ENCODE measurements around the gene CLDN7. TPM values are rescaled to one million over a fixed set of nuclear protein-coding genes. Genes with fewer than 3 reads are reported as not detected.

The CLDN7 gene
- total and polyA plus RNA-seq, 5 experiments from 2014 or later, result 4.2 to 8.6 (median 7.1) TPM

- POLR2A ChIA-PET, result interaction anchor here (0.6 to 18.2 kb wide), 10 partner anchors 8 to 446 kb away, joined by 3 to 371 read pairs (median 4); partner anchors contain the start of genes ACADVL, ACAP1, CTDNEP1 and DLG4
- Mint-ChIP-seq H3K27me3 (peaks cover 0 to 3% (median 0%) of the 10 kb centered on the region in 5 donors), H3K9me3 (peaks cover 0 to 2% (median 0%) of the 10 kb centered on the region in 9 donors), H3K4me1 (peaks cover 35 to 60% (median 44%) of the 10 kb centered on the region in 4 donors), H3K4me3 (peak overlapping the region; percentile 83 to 100 (median 97)), H3K36me3 (peaks cover 0 to 48% (median 2%) of the 10 kb centered on the region in 3 donors), H3K27ac (peak overlapping the region; percentile 97 to 100 (median 99))
- ATAC-seq (no peak), DNase-seq (no peak)
These were observed 21.1 kb downstream of the CLDN7 start for GRCh38 chr17:7241090-7241733.

GRCh38 chr17:7240375-7240774 lies 21.9 kb downstream of the CLDN7 start:
- peak overlapping the region; percentile 83 to 100 (median 96) for H3K4me3 Mint-ChIP-seq
- DNase-seq, result no peak
- POLR2A ChIA-PET, result interaction anchor here (1.1 to 18.2 kb wide), 7 partner anchors 9 to 447 kb away, joined by 3 to 371 read pairs (median 4); partner anchors contain the start of genes ACADVL, CLDN7, CTDNEP1 and DLG4
- peaks cover 0 to 3% (median 0%) of the 10 kb centered on the region in 5 donors for H3K27me3 Mint-ChIP-seq
- H3K36me3 Mint-ChIP-seq, result peaks cover 0 to 45% (median 2%) of the 10 kb centered on the region in 3 donors
- peaks cover 40 to 65% (median 52%) of the 10 kb centered on the region in 4 donors for H3K4me1 Mint-ChIP-seq
- peak overlapping the region; percentile 81 to 100 (median 99) for H3K27ac Mint-ChIP-seq
- H3K9me3 Mint-ChIP-seq, result peaks cover 0 to 2% (median 0%) of the 10 kb centered on the region in 9 donors
- no peak for ATAC-seq

- Mint-ChIP-seq H3K9me3 (peaks cover 0 to 2% (median 0%) of the 10 kb centered on the region in 9 donors), H3K4me3 (peak within 1 kb of the TSS; percentile 83 to 100 (median 96)), H3K36me3 (peaks cover 0 to 45% (median 2%) of the 10 kb centered on the region in 3 donors), H3K27me3 (peaks cover 0 to 4% (median 0%) of the 10 kb centered on the region in 5 donors), H3K4me1 (peaks cover 46 to 75% (median 63%) of the 10 kb centered on the region in 4 donors), H3K27ac (peak within 1 kb of the TSS; percentile 81 to 100 (median 98))
- POLR2A ChIA-PET, result interaction anchor here (0.6 to 18.2 kb wide), 23 partner anchors 10 to 1753 kb away, joined by 3 to 371 read pairs (median 4); partner anchors contain the start of genes ACADVL, ACAP1, CLDN7 and CTDNEP1
- ATAC-seq, result peak; percentile 51 to 67
- peak; percentile 92 to 98 (median 96) for DNase-seq
These were observed 22.9 kb downstream of the CLDN7 start, which contains the start of gene PHF23 for GRCh38 chr17:7239091-7240027. TSS of gene PHF23 (minus strand) at chr17:7239457. CDS start at chr17:7239279, 178 bp downstream.

- peaks cover 49 to 81% (median 67%) of the 10 kb centered on the region in 4 donors for H3K4me1 Mint-ChIP-seq
- H3K27ac Mint-ChIP-seq, result peak overlapping the region; percentile 78 to 100 (median 98)
- peak in 5 of 10 donors; percentile 18 to 48 (median 32) for DNase-seq
- H3K27me3 Mint-ChIP-seq, result peaks cover 0 to 4% (median 0%) of the 10 kb centered on the region in 5 donors
- peak in 1 of 2 donors; percentile 0 for ATAC-seq
- H3K36me3 Mint-ChIP-seq, result peaks cover 0 to 43% (median 2%) of the 10 kb centered on the region in 3 donors
- POLR2A ChIA-PET, result interaction anchor here (0.5 to 18.2 kb wide), 24 partner anchors 11 to 1752 kb away, joined by 3 to 371 read pairs (median 5); partner anchors contain the start of genes ACADVL, ACAP1, CTDNEP1 and DERL2
- H3K4me3 Mint-ChIP-seq, result peak overlapping the region; percentile 83 to 100 (median 96)
- peaks cover 0 to 2% (median 0%) of the 10 kb centered on the region in 9 donors for H3K9me3 Mint-ChIP-seq
These were observed 23.7 kb downstream of the CLDN7 start for GRCh38 chr17:7238420-7239090.

- Mint-ChIP-seq H3K27me3 (peaks cover 0 to 4% (median 0%) of the 10 kb centered on the region in 5 donors), H3K9me3 (peaks cover 0 to 2% (median 0%) of the 10 kb centered on the region in 9 donors), H3K27ac (peak overlapping the region; percentile 37 to 99 (median 97)), H3K36me3 (peaks cover 0 to 40% (median 2%) of the 10 kb centered on the region in 3 donors), H3K4me1 (peaks cover 48 to 82% (median 69%) of the 10 kb centered on the region in 4 donors), H3K4me3 (peak overlapping the region; percentile 75 to 98 (median 94))
- peak; percentile 63 to 94 (median 74) for DNase-seq
- ATAC-seq, result peak; percentile 31 to 35
- POLR2A ChIA-PET, result interaction anchor here (0.9 to 18.2 kb wide), 20 partner anchors 12 to 1752 kb away, joined by 3 to 371 read pairs (median 6); partner anchors contain the start of genes ACADVL, ACAP1, CTDNEP1 and DERL2
These were observed 24.4 kb downstream of the CLDN7 start for GRCh38 chr17:7237761-7238419.

GRCh38 chr17:7237266-7237760 lies 25.0 kb downstream of the CLDN7 start:
- POLR2A ChIA-PET, result interaction anchor here (1.3 to 18.2 kb wide), 8 partner anchors 12 to 450 kb away, joined by 3 to 371 read pairs (median 8); partner anchors contain the start of genes ACADVL, CTDNEP1, DLG4 and ELP5
- peaks cover 0 to 1% (median 0%) of the 10 kb centered on the region in 5 donors for H3K27me3 Mint-ChIP-seq
- peaks cover 0 to 37% (median 2%) of the 10 kb centered on the region in 3 donors for H3K36me3 Mint-ChIP-seq

GRCh38 chr17:7236808-7237207 lies 25.5 kb downstream of the CLDN7 start:
- H3K36me3 Mint-ChIP-seq, result peaks cover 0 to 34% (median 0%) of the 10 kb centered on the region in 3 donors
- no peak for DNase-seq
- POLR2A ChIA-PET, result interaction anchor here (0.5 to 18.2 kb wide), 8 partner anchors 13 to 450 kb away, joined by 3 to 371 read pairs (median 8); partner anchors contain the start of genes ACADVL, ACAP1, CTDNEP1 and DLG4
- no peaks in the 10 kb centered on the region for H3K9me3 Mint-ChIP-seq
- H3K4me3 Mint-ChIP-seq, result peak overlapping the region; percentile 75 to 98 (median 94)
- no peak for ATAC-seq
- H3K4me1 Mint-ChIP-seq, result peaks cover 47 to 82% (median 71%) of the 10 kb centered on the region in 4 donors
- H3K27ac Mint-ChIP-seq, result peak overlapping the region; percentile 13 to 99 (median 92)
- H3K27me3 Mint-ChIP-seq, result peaks cover 0 to 1% (median 0%) of the 10 kb centered on the region in 5 donors

More at GRCh38 chr17:7237266-7237760, 25.0 kb downstream of the CLDN7 start:
- DNase-seq, result no peak
- peak overlapping the region; percentile 13 to 99 (median 90) for H3K27ac Mint-ChIP-seq
- peaks cover 46 to 82% (median 70%) of the 10 kb centered on the region in 4 donors for H3K4me1 Mint-ChIP-seq
- H3K9me3 Mint-ChIP-seq, result no peaks in the 10 kb centered on the region
- ATAC-seq, result no peak
- H3K4me3 Mint-ChIP-seq, result peak overlapping the region; percentile 75 to 98 (median 94)

GRCh38 chr17:7235693-7236665 lies 26.3 kb downstream of the CLDN7 start:
- ATAC-seq, result no peak
- Mint-ChIP-seq H3K4me1 (peaks cover 39 to 75% (median 65%) of the 10 kb centered on the region in 4 donors), H3K27ac (peak overlapping the region in 9 of 10 donors; percentile 27 to 99 (median 85)), H3K27me3 (peaks cover 0 to 1% (median 0%) of the 10 kb centered on the region in 5 donors), H3K36me3 (peaks cover 0 to 32% (median 0%) of the 10 kb centered on the region in 3 donors), H3K4me3 (peak overlapping the region in 8 of 10 donors; percentile 34 to 95 (median 94)), H3K9me3 (no peaks in the 10 kb centered on the region)
- no peak for DNase-seq
- POLR2A ChIA-PET, result interaction anchor here (0.6 to 18.2 kb wide), 8 partner anchors 8 to 451 kb away, joined by 3 to 371 read pairs (median 5); partner anchors contain the start of genes ACADVL, ACAP1, CTDNEP1 and DLG4
